MCF 10A (cell line): ENCODE data around the gene DBNL. TPM values are rescaled to one million over a fixed set of nuclear protein-coding genes. Genes with fewer than 3 reads are reported as not detected.
A peak's percentile ranks its signal among the peaks of the same experiment; 100 is the strongest.
"Not testable (repeated sequence)": the region's sequence is repeated elsewhere in the genome, so short reads cannot be mapped to it uniquely, and the experiment has no call there.

ENCODE experiments used
- BruUV-seq: library from RNA; stranded (reverse); fragments of 400-500 nt; replicated peaks from 2 replicates; lab custom pipeline; 2021; lab: Mats Ljungman, UMichigan
- CTCF ChIA-PET: fragments of 300-600 bp; sonication (Branson Sonifier 250); formaldehyde crosslinking; extraction: SDS; loops from one replicate; lab custom pipeline; 2021; ENCODE audit warnings: antibody characterized with exemption, inconsistent platforms; lab: Yijun Ruan, JAX
- POLR2A ChIA-PET: fragments of 300-600, 350-650 bp; sonication (Branson Sonifier 250); formaldehyde crosslinking; extraction: SDS; loops from one replicate; lab custom pipeline; 2020; ENCODE audit warnings: antibody characterized with exemption, inconsistent platforms; lab: Yijun Ruan, JAX
- DNase-seq: peaks from one replicate; pipeline ENCODE4 v3.0.0-alpha.2; 2018; ENCODE audit not compliant: unreplicated experiment
- H3K27ac Mint-ChIP-seq: one replicate; pipeline ENCODE4 v1.8.0; 2022; ENCODE audit warnings: mild to moderate bottlenecking, low read depth, mixed read lengths; ENCODE audit not compliant: unreplicated experiment
- H3K27me3 Mint-ChIP-seq: one replicate; pipeline ENCODE4 v1.8.0; 2022; ENCODE audit warnings: mixed read lengths; ENCODE audit not compliant: insufficient read depth, unreplicated experiment
- H3K36me3 Mint-ChIP-seq: one replicate; pipeline ENCODE4 v1.8.0; 2022; ENCODE audit warnings: mild to moderate bottlenecking, moderate library complexity, mixed read lengths; ENCODE audit not compliant: insufficient read depth, unreplicated experiment
- H3K4me1 Mint-ChIP-seq: one replicate; pipeline ENCODE4 v1.8.0; 2022; ENCODE audit warnings: mixed read lengths; ENCODE audit not compliant: insufficient read depth, unreplicated experiment
- H3K4me3 Mint-ChIP-seq: one replicate; pipeline ENCODE4 v1.8.0; 2022; ENCODE audit warnings: mild to moderate bottlenecking, moderate library complexity, mixed read lengths; ENCODE audit not compliant: unreplicated experiment
- H3K9me3 Mint-ChIP-seq: one replicate; pipeline ENCODE4 v1.8.0; 2022; ENCODE audit warnings: mixed read lengths; ENCODE audit not compliant: unreplicated experiment
- CTCF ChIP-seq: fragments of 200-600 bp; IDR thresholded peaks from one replicate; pipeline ENCODE4 v1.8.0; 2022; ENCODE audit warnings: antibody characterized with exemption, mild to moderate bottlenecking; ENCODE audit not compliant: unreplicated experiment
- intact Hi-C: fragments of 100-400 bp; cut with micrococcal nuclease; formaldehyde crosslinking; loops from 2 replicates; pipeline ENCODE4 v1.14.1; 2022
- total RNA-seq: library from RNA; stranded (reverse); gene quantifications from 2 replicates; pipeline ENCODE4 v1.2.3, GENCODE V29; 2022

Gene DBNL
- total RNA-seq, 1 experiment from 2014 or later: 49.7 TPM

- BruUV-seq, H3K36me3 Mint-ChIP-seq, H3K9me3 Mint-ChIP-seq, intact Hi-C loops, H3K27me3 Mint-ChIP-seq, H3K4me1 Mint-ChIP-seq: not testable (repeated sequence)
- POLR2A ChIA-PET: interaction anchor here (0.7 to 1.2 kb wide), 4 partner anchors 25 to 501 kb away, joined by 3 to 5 read pairs (median 4); partner anchors contain the start of genes DBNL and POLD2
- peak; percentile 93 for DNase-seq
- CTCF ChIA-PET: interaction anchor here (0.6 to 1.6 kb wide), 14 partner anchors 29 to 471 kb away, joined by 3 to 12 read pairs (median 4); partner anchors contain the start of genes NUDCD3 and YKT6
- Mint-ChIP-seq H3K4me3 (peak overlapping the region; percentile 80), H3K27ac (peak overlapping the region; percentile 71)
- peak; percentile 48 for TF ChIP-seq CTCF
Observed at GRCh38 chr7:44018857-44019807, 25.4 kb upstream of the DBNL start.

- H3K27ac Mint-ChIP-seq, H3K4me3 Mint-ChIP-seq, H3K36me3 Mint-ChIP-seq, H3K4me1 Mint-ChIP-seq, DNase-seq, H3K27me3 Mint-ChIP-seq, H3K9me3 Mint-ChIP-seq, intact Hi-C loops, BruUV-seq: not testable (repeated sequence)
- CTCF ChIA-PET: interaction anchor here (0.6 to 1.6 kb wide), 15 partner anchors 29 to 808 kb away, joined by 3 to 12 read pairs (median 3); partner anchors contain the start of genes NUDCD3 and YKT6
- POLR2A ChIA-PET: interaction anchor here (0.6 to 1.2 kb wide), 5 partner anchors 24 to 726 kb away, joined by 3 to 5 read pairs (median 4); partner anchors contain the start of genes DBNL and POLD2
Observed at GRCh38 chr7:44019825-44020224, 24.7 kb upstream of the DBNL start.

GRCh38 chr7:44022069-44022468 is 22.4 kb upstream of the DBNL start:
- H3K27ac Mint-ChIP-seq, H3K9me3 Mint-ChIP-seq, BruUV-seq, H3K4me3 Mint-ChIP-seq, H3K27me3 Mint-ChIP-seq, H3K4me1 Mint-ChIP-seq, H3K36me3 Mint-ChIP-seq, DNase-seq, intact Hi-C loops: not testable (repeated sequence)
- ChIA-PET POLR2A (interaction anchor here (0.7 kb wide), 1 partner anchor 46 kb away, joined by 4 read pairs; no protein-coding TSS in a partner anchor), CTCF (interaction anchor here (1.6 kb wide), 1 partner anchor 155 kb away, joined by 3 read pairs; no protein-coding TSS in a partner anchor)

GRCh38 chr7:44022796-44023467 is 21.6 kb upstream of the DBNL start:
- H3K4me3 Mint-ChIP-seq, BruUV-seq, intact Hi-C loops, H3K27ac Mint-ChIP-seq, H3K9me3 Mint-ChIP-seq, H3K27me3 Mint-ChIP-seq, H3K36me3 Mint-ChIP-seq, H3K4me1 Mint-ChIP-seq: not testable (repeated sequence)
- DNase-seq: peak; percentile 27
- CTCF ChIA-PET: interaction anchor here (0.6 kb wide), 1 partner anchor 988 kb away, joined by 5 read pairs; no protein-coding TSS in a partner anchor
- POLR2A ChIA-PET: interaction anchor here (0.6 to 1.0 kb wide), 3 partner anchors 46 to 576 kb away, joined by 3 read pairs; no protein-coding TSS in a partner anchor

GRCh38 chr7:44029433-44029832 is 15.1 kb upstream of the DBNL start:
- H3K27ac Mint-ChIP-seq, H3K27me3 Mint-ChIP-seq, BruUV-seq, POLR2A ChIA-PET, intact Hi-C loops, H3K4me1 Mint-ChIP-seq, CTCF ChIA-PET, H3K36me3 Mint-ChIP-seq, DNase-seq, H3K4me3 Mint-ChIP-seq, H3K9me3 Mint-ChIP-seq: not testable (repeated sequence)

GRCh38 chr7:44030029-44030428 is 14.5 kb upstream of the DBNL start:
- H3K9me3 Mint-ChIP-seq, H3K4me1 Mint-ChIP-seq, H3K36me3 Mint-ChIP-seq, POLR2A ChIA-PET, H3K4me3 Mint-ChIP-seq, H3K27me3 Mint-ChIP-seq, BruUV-seq, intact Hi-C loops, H3K27ac Mint-ChIP-seq, CTCF ChIA-PET, DNase-seq: not testable (repeated sequence)

GRCh38 chr7:44031319-44031718 is 13.2 kb upstream of the DBNL start:
- H3K36me3 Mint-ChIP-seq, H3K9me3 Mint-ChIP-seq, H3K27ac Mint-ChIP-seq, BruUV-seq, H3K27me3 Mint-ChIP-seq, POLR2A ChIA-PET, intact Hi-C loops, CTCF ChIA-PET, H3K4me1 Mint-ChIP-seq, DNase-seq, H3K4me3 Mint-ChIP-seq: not testable (repeated sequence)

- H3K36me3 Mint-ChIP-seq, CTCF ChIA-PET, H3K4me3 Mint-ChIP-seq, H3K27me3 Mint-ChIP-seq, H3K9me3 Mint-ChIP-seq, intact Hi-C loops, BruUV-seq, H3K27ac Mint-ChIP-seq, POLR2A ChIA-PET, H3K4me1 Mint-ChIP-seq, DNase-seq: not testable (repeated sequence)
Observed at GRCh38 chr7:44032031-44032430, 12.5 kb upstream of the DBNL start.
